Measurements from ENCODE around the gene NIBAN1. TPM values are rescaled to one million over a fixed set of nuclear protein-coding genes. Genes with fewer than 3 reads are reported as not detected.

The NIBAN1 gene
- total RNA-seq, 1 experiment from 2014 or later = 8.1 TPM

- TF ChIP-seq ZSCAN18 (CRISPR knock-in tag; IDR thresholded peaks at IDR 0.05) (no peak), NR3C1 (CRISPR knock-in tag; conservative IDR thresholded peaks at IDR 0.05; ENCODE audit: low read depth) (no peak), TEAD1 (CRISPR knock-in tag; IDR thresholded peaks at IDR 0.05) (no peak), FOXK1 (CRISPR knock-in tag; IDR thresholded peaks at IDR 0.05) (no peak), FOXP4 (CRISPR knock-in tag; IDR thresholded peaks at IDR 0.05) (no peak), ZNF232 (CRISPR knock-in tag; IDR thresholded peaks at IDR 0.05) (no peak), SMAD3 (CRISPR knock-in tag; IDR thresholded peaks at IDR 0.05; ENCODE audit: borderline replicate concordance) (no peak)
- TF ChIP-seq, protein P1, sequence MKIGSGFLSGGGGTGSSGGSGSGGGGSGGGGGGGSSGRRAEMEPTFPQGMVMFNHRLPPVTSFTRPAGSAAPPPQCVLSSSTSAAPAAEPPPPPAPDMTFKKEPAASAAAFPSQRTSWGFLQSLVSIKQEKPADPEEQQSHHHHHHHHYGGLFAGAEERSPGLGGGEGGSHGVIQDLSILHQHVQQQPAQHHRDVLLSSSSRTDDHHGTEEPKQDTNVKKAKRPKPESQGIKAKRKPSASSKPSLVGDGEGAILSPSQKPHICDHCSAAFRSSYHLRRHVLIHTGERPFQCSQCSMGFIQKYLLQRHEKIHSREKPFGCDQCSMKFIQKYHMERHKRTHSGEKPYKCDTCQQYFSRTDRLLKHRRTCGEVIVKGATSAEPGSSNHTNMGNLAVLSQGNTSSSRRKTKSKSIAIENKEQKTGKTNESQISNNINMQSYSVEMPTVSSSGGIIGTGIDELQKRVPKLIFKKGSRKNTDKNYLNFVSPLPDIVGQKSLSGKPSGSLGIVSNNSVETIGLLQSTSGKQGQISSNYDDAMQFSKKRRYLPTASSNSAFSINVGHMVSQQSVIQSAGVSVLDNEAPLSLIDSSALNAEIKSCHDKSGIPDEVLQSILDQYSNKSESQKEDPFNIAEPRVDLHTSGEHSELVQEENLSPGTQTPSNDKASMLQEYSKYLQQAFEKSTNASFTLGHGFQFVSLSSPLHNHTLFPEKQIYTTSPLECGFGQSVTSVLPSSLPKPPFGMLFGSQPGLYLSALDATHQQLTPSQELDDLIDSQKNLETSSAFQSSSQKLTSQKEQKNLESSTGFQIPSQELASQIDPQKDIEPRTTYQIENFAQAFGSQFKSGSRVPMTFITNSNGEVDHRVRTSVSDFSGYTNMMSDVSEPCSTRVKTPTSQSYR (CRISPR knock-in tag; IDR thresholded peaks at IDR 0.05) = no peak
- TF ChIP-seq, protein P2, sequence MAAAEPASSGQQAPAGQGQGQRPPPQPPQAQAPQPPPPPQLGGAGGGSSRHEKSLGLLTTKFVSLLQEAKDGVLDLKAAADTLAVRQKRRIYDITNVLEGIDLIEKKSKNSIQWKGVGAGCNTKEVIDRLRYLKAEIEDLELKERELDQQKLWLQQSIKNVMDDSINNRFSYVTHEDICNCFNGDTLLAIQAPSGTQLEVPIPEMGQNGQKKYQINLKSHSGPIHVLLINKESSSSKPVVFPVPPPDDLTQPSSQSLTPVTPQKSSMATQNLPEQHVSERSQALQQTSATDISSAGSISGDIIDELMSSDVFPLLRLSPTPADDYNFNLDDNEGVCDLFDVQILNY (CRISPR knock-in tag; IDR thresholded peaks at IDR 0.05) = no peak
Measured at GRCh38 chr1:184935920-184936798, 38.1 kb downstream of the NIBAN1 start (continued).

GRCh38 chr1:184933944-184934343 is 40.4 kb downstream of the NIBAN1 start:
- ATAC-seq (no peak), DNase-seq (ENCODE audit: low spot score) (no peak)
- TF ChIP-seq ZNF219 (CRISPR knock-in tag; IDR thresholded peaks at IDR 0.05; ENCODE audit: borderline replicate concordance) (no peak), ATF3 (CRISPR knock-in tag; conservative IDR thresholded peaks at IDR 0.05) (no peak), NR2C2 (CRISPR knock-in tag; IDR thresholded peaks at IDR 0.05) (no peak), FOXK1 (CRISPR knock-in tag; IDR thresholded peaks at IDR 0.05) (no peak), TEAD4 (CRISPR knock-in tag; IDR thresholded peaks at IDR 0.05) (no peak), SMAD4 (CRISPR knock-in tag; IDR thresholded peaks at IDR 0.05) (no peak), OVOL2 (CRISPR knock-in tag; IDR thresholded peaks at IDR 0.05; ENCODE audit: borderline replicate concordance) (no peak), JAZF1 (CRISPR knock-in tag; IDR thresholded peaks at IDR 0.05) (no peak), ZMAT4 (CRISPR knock-in tag; IDR thresholded peaks at IDR 0.05) (no peak), CREM (CRISPR knock-in tag; IDR thresholded peaks at IDR 0.05) (no peak), TEAD1 (CRISPR knock-in tag; IDR thresholded peaks at IDR 0.05) (no peak), TP53 (CRISPR knock-in tag; IDR thresholded peaks at IDR 0.05) (no peak)
- peaks cover 8% of the 10 kb centered on the region for H3K9me3 Mint-ChIP-seq
- H3K27ac Mint-ChIP-seq = no peak overlapping the region
- ChIA-PET CTCF (no interaction called here), POLR2A (no interaction called here)
- peaks cover 24% of the 10 kb centered on the region for H3K4me1 Mint-ChIP-seq
- H3K27me3 Mint-ChIP-seq (ENCODE audit: low read depth) = no peaks in the 10 kb centered on the region
- no peak overlapping the region for H3K4me3 Mint-ChIP-seq
- no peaks in the 10 kb centered on the region for H3K36me3 Mint-ChIP-seq
